Measurements from ENCODE around the gene NDRG4.
"Not testable (repeated sequence)": the region's sequence is repeated elsewhere in the genome, so short reads cannot be mapped to it uniquely, and the experiment has no call there.

The NDRG4 gene

GRCh38 chr16:58465817-58466216 is 34.1 kb upstream of the NDRG4 start:
- DNase-seq (ENCODE audit: low read depth): no peak

DNA sequence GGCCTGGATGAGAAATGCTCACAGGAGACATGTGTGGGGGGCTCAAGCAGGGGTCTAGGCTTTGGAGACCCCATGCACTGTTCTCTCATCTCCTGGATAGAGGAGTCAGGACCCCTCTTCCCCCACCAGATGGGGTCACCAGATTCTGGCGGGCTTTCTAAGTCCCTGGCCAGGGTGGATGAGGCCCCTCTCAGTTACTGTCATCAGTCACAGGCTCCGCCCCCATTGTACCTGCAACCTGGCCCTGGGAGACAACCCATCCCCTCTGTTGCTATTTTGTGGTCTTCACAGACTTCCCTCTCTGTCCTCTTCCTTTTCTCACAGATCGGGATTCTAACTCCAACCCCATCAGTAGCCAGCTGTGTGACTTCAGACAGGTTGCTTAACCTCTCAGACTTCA is 33.5 kb upstream of the NDRG4 start:
- no peak for DNase-seq (ENCODE audit: low read depth)

- no peak for DNase-seq (ENCODE audit: low read depth)
These were observed 32.0 kb upstream of the NDRG4 start for GRCh38 chr16:58467905-58468304.

GRCh38 chr16:58471209-58471975 is 28.6 kb upstream of the NDRG4 start:
- DNase-seq (ENCODE audit: low read depth): no peak

GRCh38 chr16:58472266-58472665 is 27.7 kb upstream of the NDRG4 start:
- DNase-seq (ENCODE audit: low read depth): no peak

- DNase-seq (ENCODE audit: low read depth): no peak
These were observed 27.1 kb upstream of the NDRG4 start for GRCh38 chr16:58472827-58473226.

DNA sequence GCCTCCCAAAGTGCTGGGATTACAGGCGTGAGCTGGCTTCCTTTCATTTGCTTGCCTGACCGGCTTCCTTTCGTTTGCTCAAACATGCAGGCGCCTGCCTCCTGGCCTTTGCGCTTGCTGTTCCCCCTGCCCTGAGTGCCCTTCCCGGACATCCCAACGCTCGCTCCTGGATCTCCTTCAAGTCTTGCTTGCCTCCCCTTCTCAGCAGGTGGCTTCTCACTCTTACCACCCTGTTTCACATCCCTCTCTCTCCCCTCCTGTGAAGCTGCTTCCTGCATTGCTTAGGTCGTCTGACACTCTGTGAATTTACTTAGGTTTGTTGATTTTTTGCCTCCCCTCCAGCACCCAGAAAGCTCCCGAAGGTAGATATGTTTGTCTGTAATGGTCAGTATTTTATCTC is 25.6 kb upstream of the NDRG4 start:
- no peak for DNase-seq (ENCODE audit: low read depth)

- no peak for DNase-seq (ENCODE audit: low read depth)
These were observed 24.8 kb upstream of the NDRG4 start for GRCh38 chr16:58475091-58475619.

- no peak for DNase-seq (ENCODE audit: low read depth)
These were observed 23.2 kb upstream of the NDRG4 start for GRCh38 chr16:58476791-58477190.

DNA sequence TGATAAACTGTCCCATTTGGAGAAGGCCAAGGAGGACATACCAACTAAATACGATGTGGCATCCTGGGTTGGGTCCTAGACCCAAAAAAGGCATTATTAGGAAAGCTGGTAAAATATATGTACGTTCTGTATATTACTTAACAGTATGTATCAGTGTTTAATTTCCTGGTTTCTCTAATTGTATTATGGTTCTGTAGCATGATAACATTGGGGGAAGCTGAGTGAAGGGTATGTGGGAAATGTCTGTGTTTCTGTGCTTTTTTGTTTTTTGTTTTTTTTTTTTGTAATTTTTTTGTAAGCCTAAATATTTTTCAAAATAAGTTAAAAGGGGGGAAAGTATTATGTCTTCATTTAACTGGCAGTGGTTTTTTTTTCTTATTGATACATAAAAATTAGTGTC is 21.5 kb upstream of the NDRG4 start:
- DNase-seq (ENCODE audit: low read depth): no peak

DNA sequence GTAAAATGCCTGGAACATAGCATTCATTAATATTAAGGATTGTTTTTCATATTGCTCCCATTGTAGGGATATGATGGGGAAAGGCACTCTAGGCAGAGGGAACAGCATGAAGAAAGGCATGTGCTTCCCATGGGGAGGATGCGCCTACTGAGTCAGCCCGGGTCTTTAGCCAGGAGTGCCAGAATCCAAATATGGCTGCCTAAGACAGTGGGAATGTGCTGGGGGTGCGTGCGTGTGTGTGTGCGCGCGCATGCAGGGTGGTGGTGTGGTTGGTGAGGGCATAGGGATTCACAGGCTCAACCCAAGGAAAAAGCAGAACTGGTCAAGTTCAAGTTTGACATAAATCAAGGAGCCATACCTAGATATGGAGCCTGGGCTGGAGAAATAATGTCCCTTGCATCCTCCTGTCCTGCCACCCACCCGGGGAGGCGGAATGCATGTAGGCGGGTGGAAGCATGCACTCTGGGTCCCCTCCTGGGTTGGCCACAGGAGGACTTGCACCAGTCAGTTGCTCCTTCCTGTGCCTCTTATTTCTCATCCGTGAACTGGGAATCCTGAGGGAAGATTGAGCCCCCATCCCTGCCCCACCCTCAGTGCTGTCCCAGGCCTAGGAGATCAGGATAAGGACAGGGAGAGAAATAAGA is 18.6 kb upstream of the NDRG4 start:
- DNase-seq (ENCODE audit: low read depth): no peak

GRCh38 chr16:58481931-58482330 is 18.0 kb upstream of the NDRG4 start:
- DNase-seq (ENCODE audit: low read depth): no peak

GRCh38 chr16:58485184-58485887 is 14.6 kb upstream of the NDRG4 start:
- no peak for DNase-seq (ENCODE audit: low read depth)

GRCh38 chr16:58487566-58488351 is 12.2 kb upstream of the NDRG4 start:
- peak; percentile 70 for DNase-seq (ENCODE audit: low read depth)

GRCh38 chr16:58488531-58488930 is 11.4 kb upstream of the NDRG4 start:
- no peak for DNase-seq (ENCODE audit: low read depth)

- DNase-seq (ENCODE audit: low read depth): no peak
These were observed 9.9 kb upstream of the NDRG4 start for GRCh38 chr16:58490065-58490464.

GRCh38 chr16:58490539-58490938 is 9.4 kb upstream of the NDRG4 start:
- not testable (repeated sequence) for DNase-seq (ENCODE audit: low read depth)

GRCh38 chr16:58492066-58492465 is 7.9 kb upstream of the NDRG4 start:
- DNase-seq (ENCODE audit: low read depth): no peak

DNA sequence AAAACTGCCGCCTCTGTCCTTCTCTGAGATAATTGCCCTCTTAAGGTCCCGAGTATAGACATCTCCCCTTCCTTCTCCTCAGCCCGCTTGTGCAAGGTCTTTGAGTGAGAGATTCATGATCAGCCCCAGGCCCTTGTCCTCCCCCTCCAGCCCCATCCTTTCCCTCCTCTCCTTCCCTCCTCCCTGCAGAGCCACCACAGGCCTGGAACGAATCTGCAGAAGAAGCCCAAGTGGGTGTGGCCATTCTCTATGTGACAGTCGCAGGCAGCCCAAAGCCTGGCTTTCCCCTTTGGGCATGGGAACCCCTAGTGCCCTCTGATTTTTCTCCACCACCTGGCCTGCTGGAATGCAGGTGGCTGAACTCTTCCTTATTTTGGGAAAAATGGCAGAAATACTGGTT is 7.2 kb upstream of the NDRG4 start:
- DNase-seq (ENCODE audit: low read depth): no peak

DNA sequence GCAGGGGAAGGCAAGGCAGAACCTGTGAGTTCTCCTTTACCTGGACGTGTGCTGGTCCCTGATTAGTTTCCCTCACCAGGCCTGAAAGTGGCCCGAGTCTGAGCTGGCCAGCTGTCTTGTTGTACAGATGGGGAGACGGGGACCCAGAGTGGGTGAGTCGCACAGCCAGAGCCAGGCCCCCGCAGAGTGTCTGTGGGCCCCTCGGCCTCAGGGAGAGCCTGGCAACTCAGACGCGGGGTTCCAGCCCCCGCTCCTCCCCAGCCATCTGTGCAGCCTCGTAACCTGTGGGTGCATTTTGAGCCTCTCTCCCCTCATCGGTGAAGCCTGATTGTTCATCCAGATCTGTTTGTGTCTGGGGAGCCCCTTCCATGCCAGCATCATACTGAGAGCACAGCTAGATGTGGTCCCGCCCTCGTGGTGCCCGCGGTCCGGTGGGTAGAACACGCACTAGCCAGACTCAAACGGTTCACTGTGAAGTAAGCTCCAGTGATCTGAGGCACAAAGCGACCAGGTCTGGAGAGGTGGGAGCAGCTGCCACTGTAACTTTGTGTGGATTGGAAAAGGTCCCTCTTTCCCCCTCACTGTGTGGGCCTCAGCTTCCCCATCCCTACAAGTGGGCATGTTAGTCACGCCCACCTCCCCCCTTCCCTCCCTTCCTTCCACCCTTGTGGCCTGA is 6.0 kb upstream of the NDRG4 start:
- DNase-seq (ENCODE audit: low read depth): no peak

- peak; percentile 65 for DNase-seq (ENCODE audit: low read depth)
These were observed 4.9 kb upstream of the NDRG4 start for GRCh38 chr16:58494981-58495520.
